ENCODE measurements around the gene PRKCQ. TPM values are rescaled to one million over a fixed set of nuclear protein-coding genes. Genes with fewer than 3 reads are reported as not detected.

The PRKCQ gene
- total and polyA plus RNA-seq, 2 of the 4 experiments (the other 2 are of a cell fraction): under 0.01 to 0.03 TPM

DNA sequence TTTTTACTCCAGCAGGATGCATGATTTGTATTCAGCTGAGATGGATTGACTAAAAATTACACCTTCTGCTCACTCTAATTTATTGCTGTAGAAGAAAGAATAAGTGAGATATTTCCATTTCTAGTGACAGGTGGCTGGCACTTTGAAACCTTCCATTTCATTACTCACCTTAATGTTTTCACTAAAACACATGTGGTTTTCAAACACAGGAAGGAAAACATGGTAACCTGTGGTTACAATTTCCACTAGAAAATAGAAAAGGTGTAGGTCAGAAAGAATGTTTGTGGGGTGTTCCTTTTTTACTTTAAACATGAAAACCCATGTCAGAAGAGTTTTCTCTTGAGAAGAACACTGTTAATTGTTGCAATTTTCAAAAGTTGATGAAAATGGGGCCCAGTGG, 12.0 kb upstream of the PRKCQ start:
- Histone ChIP-seq H3K9me1 (ENCODE audit: insufficient read depth, low read length) (no peaks in the 10 kb centered on the region), H2AFZ (replicated peaks; ENCODE audit: low read length, poor library complexity) (no peak overlapping the region), H2BK20ac (ENCODE audit: low read depth, low read length) (no peak overlapping the region), H2AK5ac (ENCODE audit: low read depth, low read length) (no peak overlapping the region), H2AK9ac (replicated peaks; ENCODE audit: low read depth, low read length, poor library complexity) (no peak overlapping the region), H3K23ac (ENCODE audit: low read depth, low read length) (no peak overlapping the region), H3K36me3 (ENCODE audit: control insufficient read depth, insufficient read depth, low read length) (no peaks in the 10 kb centered on the region), H2BK5ac (ENCODE audit: low read depth, low read length, poor library complexity, severe bottlenecking) (no peak overlapping the region), H3K18ac (ENCODE audit: low read depth, low read length) (no peak overlapping the region), H3K79me1 (ENCODE audit: low read depth in 1 of 2, low read length in 2 of 2) (no peaks in the 10 kb centered on the region), H3K27ac (ENCODE audit: insufficient read depth, low read length) (no peak overlapping the region), H3K4me3 (ENCODE audit: insufficient read depth, low read depth, low read length) (no peak overlapping the region), H3K27me3 (ENCODE audit: control insufficient read depth, insufficient read depth, low read length) (no peaks in the 10 kb centered on the region; the same call in 1 of the 2 replicates), H2BK15ac (ENCODE audit: low read depth, low read length) (no peak overlapping the region), H3K9ac (ENCODE audit: low read depth, low read length) (no peak overlapping the region), H4K20me1 (ENCODE audit: insufficient read depth, low read length) (no peaks in the 10 kb centered on the region), H4K91ac (ENCODE audit: insufficient read depth, low read depth, low read length) (no peak overlapping the region), H3K4me2 (ENCODE audit: low read depth, low read length) (no peak overlapping the region), H3K56ac (ENCODE audit: extremely low read depth, insufficient read depth, low read length) (no peak overlapping the region), H4K8ac (ENCODE audit: low read depth in 2 of 2, low read length in 2 of 2) (no peak overlapping the region), H3K14ac (replicated peaks; ENCODE audit: low read depth, low read length) (no peak overlapping the region), H2BK120ac (ENCODE audit: low read depth, low read length) (no peak overlapping the region), H3K4me1 (ENCODE audit: control insufficient read depth, insufficient read depth, low read length) (no peaks in the 10 kb centered on the region), H4K5ac (ENCODE audit: low read depth, low read length) (no peak overlapping the region), H3K9me3 (ENCODE audit: control insufficient read depth, insufficient read depth, low read length) (no peaks in the 10 kb centered on the region), H3K4ac (ENCODE audit: low read depth, low read length) (no peak overlapping the region)
- in situ Hi-C loops (cut with MboI; ENCODE audit: low sequenced_read_pairs): no loop called here
- dilution Hi-C loops (cut with HindIII; ENCODE audit: low sequenced_read_pairs, unreplicated experiment): no loop called here
- no TSS peak for BruUV-seq (replicated peaks)
- TF ChIP-seq RAD21 (IDR thresholded peaks at IDR 0.05; ENCODE audit: low read length) (no peak), FOS (IDR thresholded peaks at IDR 0.05; ENCODE audit: low read depth, low read length) (no peak), CEBPB (IDR thresholded peaks at IDR 0.05; ENCODE audit: low read depth, low read length) (no peak), RCOR1 (IDR thresholded peaks at IDR 0.05; ENCODE audit: insufficient replicate concordance, low read length) (no peak), MXI1 (IDR thresholded peaks at IDR 0.05; ENCODE audit: borderline replicate concordance, low read depth, low read length) (no peak)
- DNase-seq (no peak), ATAC-seq (ENCODE audit: low read depth) (no peak)
- CTCF ChIA-PET: no interaction called here
- intact Hi-C loops (cut with micrococcal nuclease): no loop called here
- POLR2A ChIA-PET (ENCODE audit: unreplicated experiment): no interaction called here
